IMR-90 (cell line): ENCODE results near the gene FBXO34.

Experiments used
- BHLHE40 ChIP-seq: fragments of 150-350 bp; IDR thresholded peaks from 2 replicates; pipeline ENCODE4 v1.6.1; 2016; ENCODE audit warnings: mild to moderate bottlenecking, low read depth, low read length
- CEBPB ChIP-seq: IDR thresholded peaks from 2 replicates; pipeline ENCODE4 v1.6.1; 2012; ENCODE audit warnings: low read depth, low read length, improper control_type of control experiment
- CTCF ChIP-seq: conservative IDR thresholded peaks from 2 replicates; pipeline ENCODE4 v1.5.1; 2012; ENCODE audit warnings: mild to moderate bottlenecking, low read depth, low read length, improper control_type of control experiment
- FOS ChIP-seq: fragments of 150-350 bp; IDR thresholded peaks from 2 replicates; pipeline ENCODE4 v1.6.1; 2016; ENCODE audit warnings: low read depth, low read length
- MAZ ChIP-seq: IDR thresholded peaks from 2 replicates; pipeline ENCODE4 v1.6.1; 2012; ENCODE audit warnings: low read depth, mild to moderate bottlenecking, low read length, improper control_type of control experiment, moderate library complexity, borderline replicate concordance
- MXI1 ChIP-seq: IDR thresholded peaks from 2 replicates; pipeline ENCODE4 v1.6.1; 2012; ENCODE audit warnings: low read depth, mild to moderate bottlenecking, low read length, moderate library complexity, borderline replicate concordance
- POLR2A ChIP-seq: IDR thresholded peaks from 2 replicates; pipeline ENCODE4 v1.6.1; 2012; ENCODE audit warnings: mild to moderate bottlenecking, low read depth, low read length
- RAD21 ChIP-seq: IDR thresholded peaks from 2 replicates; pipeline ENCODE4 v1.6.1; 2012; ENCODE audit warnings: low read length, improper control_type of control experiment
- RFX5 ChIP-seq: IDR thresholded peaks from 2 replicates; pipeline ENCODE4 v1.8.0; 2012; ENCODE audit warnings: low read depth, mild to moderate bottlenecking, low read length, moderate library complexity
- SMC3 ChIP-seq: fragments of 150-350 bp; IDR thresholded peaks from 2 replicates; pipeline ENCODE4 v1.6.1; 2016; ENCODE audit warnings: low read depth, mild to moderate bottlenecking, antibody characterized with exemption, low read length, moderate library complexity
- USF2 ChIP-seq: fragments of 150-350 bp; IDR thresholded peaks from 2 replicates; pipeline ENCODE4 v1.6.1; 2017; ENCODE audit warnings: mild to moderate bottlenecking, antibody characterized with exemption, low read length, low read depth

- TF ChIP-seq CTCF (no peak), FOS (no peak; the same call in 1 of the 2 replicates), CEBPB (no peak), USF2 (no peak), POLR2A (no peak), SMC3 (no peak), MXI1 (no peak), BHLHE40 (no peak), RAD21 (no peak), MAZ (no peak), RFX5 (no peak)
Measured at GRCh38 chr14:55359307-55359706, 88.1 kb downstream of the FBXO34 start.
